ENCODE measurements around the gene OSTN.
"Not testable (repeated sequence)": the region's sequence is repeated elsewhere in the genome, so short reads cannot be mapped to it uniquely, and the experiment has no call there.

OSTN gene

GRCh38 chr3:191269289-191270085, 70.4 kb downstream of the OSTN start:
- DNase-seq = no peak

DNA sequence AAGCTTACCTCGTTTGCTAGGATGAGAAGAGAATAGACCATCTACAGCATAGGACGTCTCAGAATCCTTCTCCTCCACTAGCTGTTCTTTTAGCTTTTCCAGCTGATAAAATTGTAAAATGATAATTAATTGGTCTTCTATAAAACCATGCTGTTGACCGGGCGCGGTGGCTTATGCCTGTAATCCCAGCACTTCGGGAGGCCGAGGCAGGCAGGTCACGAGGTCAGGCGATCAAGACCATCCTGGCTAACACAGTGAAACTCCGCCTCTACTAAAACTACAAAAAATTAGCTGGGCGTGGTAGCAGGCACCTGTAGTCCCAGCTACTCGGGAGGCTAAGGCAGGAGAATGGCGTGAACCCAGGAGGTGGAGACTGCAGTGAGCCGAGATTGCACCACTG, 76.2 kb downstream of the OSTN start:
- not testable (repeated sequence) for DNase-seq

DNA sequence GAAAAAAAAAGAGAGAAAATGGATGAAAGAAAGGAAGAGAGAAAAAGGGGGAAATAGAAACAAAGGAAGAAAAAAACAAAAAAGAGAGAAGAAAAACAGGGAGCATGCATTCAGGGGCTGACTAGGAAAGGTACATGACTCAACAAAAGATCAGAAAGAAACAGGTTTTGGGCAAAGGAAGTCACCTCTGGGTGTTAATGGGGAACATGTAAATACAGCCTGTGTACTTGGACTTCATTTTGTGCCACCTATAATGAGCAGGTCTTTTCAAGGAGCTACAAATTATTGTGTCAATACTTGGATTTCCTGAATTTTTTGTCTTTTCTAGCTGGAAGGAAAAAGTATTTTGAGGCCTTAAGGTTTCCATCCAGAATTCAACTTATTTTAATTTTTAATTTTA, 76.7 kb downstream of the OSTN start:
- DNase-seq = no peak

DNA sequence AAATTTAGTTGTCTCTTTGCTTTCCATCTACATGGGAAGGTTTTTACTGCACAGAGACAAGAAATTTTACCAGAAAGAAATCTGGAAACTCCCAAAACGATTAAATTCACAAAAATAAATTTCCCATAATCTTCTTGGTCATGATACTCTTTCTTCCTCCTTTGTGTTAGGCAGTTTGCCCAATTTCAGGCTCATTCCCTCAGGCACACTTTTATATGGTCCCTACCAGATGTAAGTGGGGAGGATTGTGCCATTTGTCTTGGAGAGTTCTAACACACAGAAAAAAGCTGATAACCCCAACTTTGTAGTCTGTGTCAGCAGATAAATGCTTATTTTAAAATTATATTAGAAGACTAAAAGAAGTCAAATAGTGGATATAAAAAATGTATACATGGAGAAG, 81.1 kb downstream of the OSTN start:
- no peak for DNase-seq

DNA sequence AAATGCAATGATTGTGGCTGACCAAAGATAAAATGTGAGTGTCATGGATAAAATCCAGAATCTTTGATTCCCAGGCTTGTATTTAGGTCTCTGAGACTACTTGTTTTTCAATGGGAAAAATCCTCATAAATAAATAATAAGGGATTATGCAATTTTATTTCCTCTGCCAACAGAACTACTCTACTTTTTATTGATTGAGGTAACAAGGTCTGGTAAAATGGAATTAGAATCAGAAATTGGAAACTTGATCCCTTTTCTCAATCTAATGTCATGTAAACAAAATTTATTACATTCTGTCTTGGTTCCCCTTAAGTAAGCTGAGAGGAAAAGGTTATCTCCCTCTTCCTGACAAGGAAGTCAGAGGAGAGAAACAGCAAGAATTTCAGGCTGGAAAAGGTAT, 81.8 kb downstream of the OSTN start:
- no peak for DNase-seq

DNA sequence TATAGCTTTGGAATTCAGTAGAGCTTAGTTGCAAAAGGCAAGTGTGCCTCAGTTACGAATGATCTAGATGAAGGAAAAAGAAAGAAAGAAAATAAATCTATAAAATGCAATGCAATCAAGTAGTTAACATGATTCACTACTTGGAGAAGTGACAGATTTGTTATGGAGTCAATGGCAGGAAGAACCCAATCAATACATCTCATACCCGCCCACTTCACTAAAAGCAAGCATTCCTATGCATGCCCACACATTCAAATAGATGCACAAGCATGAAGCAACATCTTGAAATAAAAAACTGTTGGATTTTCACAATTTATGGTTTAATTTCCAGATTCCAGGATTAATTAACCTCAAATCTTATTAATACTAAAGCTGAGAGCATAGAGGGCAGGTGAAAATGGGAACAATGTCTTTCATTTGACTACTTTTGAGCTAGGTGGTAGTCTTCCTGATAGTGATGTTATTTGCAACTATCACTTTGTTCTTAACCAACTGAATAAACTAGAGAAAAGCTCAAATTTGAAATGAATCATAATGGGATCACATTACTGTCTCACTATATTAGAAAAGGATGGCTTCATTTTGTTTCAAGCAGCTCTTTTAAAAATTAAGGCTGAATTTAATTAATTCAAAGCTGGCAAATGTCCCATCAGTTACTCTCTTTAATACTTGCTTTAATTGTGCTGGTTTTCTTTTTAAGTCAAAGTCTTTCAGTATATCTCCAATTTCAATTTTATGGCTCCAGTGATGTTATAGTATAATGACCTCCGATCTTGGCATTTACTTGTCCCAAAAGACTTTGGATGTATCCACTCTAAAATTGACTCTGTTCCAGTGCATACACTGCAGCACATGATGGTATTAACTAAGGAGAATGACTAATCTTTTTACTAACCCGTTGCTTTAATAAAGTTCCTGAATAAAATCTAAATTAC, 83.5 kb downstream of the OSTN start:
- DNase-seq = no peak

DNA sequence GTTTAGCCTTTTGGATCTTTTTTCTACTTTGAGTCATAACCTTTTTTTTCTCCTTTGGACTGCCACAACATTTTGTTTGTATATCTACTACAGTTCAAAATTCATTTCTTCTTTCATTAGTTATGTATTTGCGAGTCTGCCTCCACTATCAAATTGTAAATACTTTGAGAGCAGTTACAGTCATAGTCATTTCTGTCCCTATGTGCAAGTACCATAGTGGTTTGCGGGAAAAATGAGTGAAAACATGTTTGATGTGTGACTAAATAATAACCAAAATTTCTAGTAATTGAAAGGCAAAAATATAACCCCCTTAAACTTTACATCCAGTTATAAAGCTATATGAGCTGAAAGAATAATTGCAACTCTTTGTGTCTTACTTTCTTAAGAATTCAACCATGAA, 84.4 kb downstream of the OSTN start:
- DNase-seq = no peak

DNA sequence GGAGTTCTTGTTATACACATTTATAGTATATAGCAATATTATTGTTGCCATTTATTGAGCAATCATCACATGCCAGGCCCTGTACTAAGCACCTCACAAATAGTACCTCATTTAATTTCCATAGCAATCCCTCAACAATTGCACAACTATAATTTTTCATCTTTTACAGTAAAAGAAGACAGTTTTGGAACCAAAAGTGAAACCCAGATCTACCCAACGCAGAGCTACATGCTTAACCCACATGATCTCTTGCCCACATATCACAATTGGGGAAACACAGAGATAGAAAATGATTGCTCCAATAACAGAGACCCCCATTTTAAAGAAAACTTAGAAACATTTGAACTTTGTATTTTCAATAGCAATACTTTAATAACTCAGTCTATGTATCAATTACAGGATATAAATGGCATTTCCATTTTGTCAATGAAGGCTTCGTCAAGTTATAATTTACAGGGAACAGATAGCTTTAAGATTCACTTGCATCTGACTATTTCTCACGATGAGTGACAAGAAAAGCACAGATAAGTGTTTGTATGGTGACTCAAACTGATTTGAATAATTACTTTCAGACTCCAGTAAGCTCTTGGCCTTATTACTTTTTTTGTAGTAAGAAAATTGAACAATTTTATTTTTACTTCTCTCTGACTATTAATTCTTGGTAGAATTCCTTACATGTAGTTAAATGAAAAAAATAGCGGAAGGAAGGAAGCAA, 91.4 kb downstream of the OSTN start:
- no peak for DNase-seq

DNA sequence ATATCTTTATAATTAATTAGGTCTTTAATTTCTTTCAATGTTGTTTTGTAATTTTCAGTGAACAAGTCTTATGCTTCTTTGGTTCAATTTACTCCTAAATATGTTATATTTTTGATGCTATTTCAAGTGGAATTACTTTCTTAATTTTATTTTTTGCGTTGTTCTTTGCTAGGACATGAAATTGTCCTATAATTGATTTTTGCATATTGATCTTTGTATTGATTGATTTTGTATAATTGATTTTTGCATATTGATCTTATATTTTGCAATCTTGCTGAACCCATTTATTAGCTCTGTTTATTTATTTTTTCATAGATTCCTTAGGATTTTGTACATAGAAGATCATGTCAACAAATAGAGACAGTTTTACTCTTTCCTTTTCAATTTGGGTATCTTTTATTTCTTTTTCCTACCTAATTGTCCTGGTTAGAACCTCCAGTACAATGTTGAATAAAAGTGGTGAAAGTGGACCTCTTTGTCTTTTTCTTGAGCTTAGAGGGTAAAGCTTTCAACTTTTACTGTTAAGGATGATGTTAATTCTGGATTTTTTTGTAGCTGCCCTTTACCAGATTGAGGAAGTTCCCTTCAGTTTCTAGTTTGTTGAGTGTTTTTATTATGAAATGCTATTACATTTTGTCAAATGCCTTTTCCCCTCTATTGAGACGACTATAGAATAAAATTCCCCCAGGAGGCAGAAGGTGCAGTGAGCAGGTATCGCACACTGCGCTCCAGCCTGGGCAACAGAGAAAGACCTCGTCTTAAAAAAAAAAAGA, 93.4 kb downstream of the OSTN start:
- no peak for DNase-seq

DNA sequence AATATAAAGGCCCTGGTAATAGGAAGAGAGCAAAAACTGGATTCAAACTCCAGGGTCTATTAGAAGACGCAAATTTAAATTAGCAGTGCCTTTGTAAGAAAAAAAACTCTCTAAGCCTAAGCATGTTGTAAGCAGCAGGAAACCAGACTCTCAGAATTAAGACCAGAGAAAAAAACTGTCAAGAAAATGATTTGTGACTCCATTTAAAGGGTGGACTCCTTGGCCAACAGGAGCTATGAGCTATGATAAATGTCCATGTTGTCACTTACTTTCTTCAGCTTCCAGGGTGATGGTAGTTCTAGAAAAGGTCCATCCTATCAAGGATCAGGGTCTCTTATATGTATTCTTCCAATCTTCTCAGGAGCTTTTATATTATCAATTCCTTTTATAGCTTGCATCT, 95.2 kb downstream of the OSTN start:
- DNase-seq = no peak

- no peak for DNase-seq
Observed at GRCh38 chr3:191296041-191296541, 97.0 kb downstream of the OSTN start.

- DNase-seq = no peak
Observed at GRCh38 chr3:191298846-191299245, 99.8 kb downstream of the OSTN start.

- no peak for DNase-seq
Observed at GRCh38 chr3:191300422-191300821, 101.4 kb downstream of the OSTN start.

GRCh38 chr3:191301017-191301416, 102.0 kb downstream of the OSTN start:
- no peak for DNase-seq

DNA sequence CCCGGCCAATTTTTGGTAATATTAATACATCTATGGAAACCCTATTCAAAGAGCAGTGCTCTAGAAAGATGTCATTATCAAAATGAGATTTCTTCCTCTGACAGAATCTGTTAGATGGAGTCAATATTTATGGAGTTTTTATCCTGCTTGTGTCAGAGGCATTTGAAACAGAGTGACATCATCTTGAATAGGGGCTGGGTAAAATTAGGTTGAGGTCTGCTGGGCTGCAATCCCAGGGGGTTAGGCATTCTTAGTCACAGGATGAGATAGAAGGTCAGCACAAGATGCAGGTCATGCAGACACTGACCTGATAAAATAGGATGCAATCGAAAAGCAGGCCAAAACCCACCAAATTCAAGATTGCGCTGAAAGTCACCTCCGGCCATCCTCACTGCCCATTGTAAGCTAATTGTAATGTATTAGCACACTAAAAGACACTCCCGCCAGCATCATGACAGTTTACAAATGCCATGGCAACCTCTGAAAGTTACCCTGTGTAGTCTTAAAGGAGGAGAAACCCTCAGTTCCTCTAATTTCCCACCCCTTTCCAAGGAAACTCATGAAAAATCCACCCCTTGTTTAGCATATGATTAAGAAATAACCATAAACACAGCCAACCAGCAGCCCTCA, 102.9 kb downstream of the OSTN start:
- DNase-seq = no peak

- DNase-seq = no peak
Observed at GRCh38 chr3:191302451-191302850, 103.4 kb downstream of the OSTN start.

GRCh38 chr3:191303596-191303995, 104.6 kb downstream of the OSTN start:
- DNase-seq = no peak

DNA sequence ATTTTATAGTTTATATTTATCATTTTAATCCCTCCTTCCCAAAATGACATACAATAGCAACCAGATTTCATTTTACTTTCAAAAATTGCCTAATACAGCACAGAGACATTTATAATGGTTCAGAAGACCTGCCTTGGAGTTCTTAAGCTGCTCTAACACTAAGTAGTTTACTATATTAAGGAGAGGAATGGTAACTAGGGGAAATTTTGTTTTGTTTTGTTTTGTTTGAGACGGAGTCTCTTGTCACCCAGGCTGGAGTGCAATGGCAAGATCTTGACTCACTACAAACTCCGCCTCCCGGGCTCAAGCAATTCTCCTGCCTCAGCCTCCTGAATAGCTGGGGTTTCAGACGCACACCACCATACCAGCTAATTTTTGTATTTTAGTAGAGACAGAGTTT, 107.4 kb downstream of the OSTN start:
- DNase-seq = no peak

GRCh38 chr3:191307341-191307740, 108.3 kb downstream of the OSTN start:
- no peak for DNase-seq

DNA sequence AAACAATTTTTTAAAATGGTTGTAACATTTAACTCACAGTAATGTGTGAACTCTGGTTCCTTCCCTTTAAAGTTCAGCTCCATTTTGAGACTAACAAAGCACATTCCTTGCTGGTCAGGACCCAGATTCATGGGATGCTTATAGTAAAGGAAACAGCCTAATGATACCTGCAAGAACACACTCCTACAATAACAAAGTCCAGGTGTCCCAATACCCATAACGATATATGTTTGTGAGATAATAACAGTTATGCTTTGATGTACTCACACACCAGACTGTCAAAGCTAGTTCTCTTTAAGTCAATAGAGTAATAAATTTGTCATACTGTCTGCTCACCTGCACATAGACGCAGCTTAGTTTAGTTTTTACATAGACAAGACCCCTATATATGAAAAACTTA, 114.3 kb downstream of the OSTN start:
- DNase-seq = no peak

DNA sequence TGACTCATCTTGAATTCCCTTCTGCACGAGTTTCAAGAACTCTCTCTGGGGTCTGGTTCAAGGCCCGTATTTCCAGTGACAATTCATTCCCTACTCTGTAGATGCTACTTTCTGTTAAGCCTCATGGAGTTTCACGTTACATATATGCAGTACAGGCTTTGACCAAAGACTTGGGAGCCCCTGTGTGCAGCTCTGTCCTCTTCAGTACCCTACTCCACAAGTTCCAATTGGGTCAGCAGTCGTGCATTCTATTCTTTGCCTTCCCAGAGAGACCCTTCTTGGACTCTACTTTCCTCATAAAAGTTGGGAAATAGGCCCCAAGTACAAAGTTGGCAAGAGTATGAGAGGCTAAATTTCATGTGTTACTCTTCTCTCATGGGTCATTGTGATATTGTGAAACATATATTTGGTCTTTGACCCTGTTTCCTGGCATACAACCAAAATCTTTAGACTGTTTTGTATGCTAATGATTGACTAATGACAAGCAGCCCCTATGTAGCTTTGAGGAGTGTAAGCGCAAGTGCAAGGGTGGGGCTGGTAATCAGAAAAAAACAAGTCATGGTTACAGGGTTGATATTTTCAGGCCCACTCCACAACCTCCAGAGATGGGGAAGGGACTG, 115.2 kb downstream of the OSTN start:
- DNase-seq = no peak
